Measurements from ENCODE around the gene ABLIM3.

DNA sequence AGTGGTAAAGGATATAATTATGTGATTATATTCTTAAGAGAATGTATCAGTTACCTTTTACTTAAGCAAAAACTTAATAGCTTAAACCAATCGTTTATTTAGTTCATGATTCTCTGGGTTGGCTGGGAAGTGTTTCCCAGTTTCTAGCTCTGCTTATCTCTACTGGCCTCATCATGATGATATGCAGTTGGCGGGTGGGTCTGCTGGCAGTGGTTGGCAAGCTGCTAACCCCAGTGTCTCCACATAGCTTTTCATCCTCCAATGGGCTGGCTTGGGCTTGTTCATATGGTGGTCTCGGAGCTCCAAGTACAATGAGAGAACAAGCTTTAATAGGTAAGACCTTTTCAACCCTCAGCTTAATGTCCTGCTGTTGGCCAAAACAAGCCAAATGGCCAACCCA, 43.8 kb downstream of the ABLIM3 start:
- TF ChIP-seq, protein P1, sequence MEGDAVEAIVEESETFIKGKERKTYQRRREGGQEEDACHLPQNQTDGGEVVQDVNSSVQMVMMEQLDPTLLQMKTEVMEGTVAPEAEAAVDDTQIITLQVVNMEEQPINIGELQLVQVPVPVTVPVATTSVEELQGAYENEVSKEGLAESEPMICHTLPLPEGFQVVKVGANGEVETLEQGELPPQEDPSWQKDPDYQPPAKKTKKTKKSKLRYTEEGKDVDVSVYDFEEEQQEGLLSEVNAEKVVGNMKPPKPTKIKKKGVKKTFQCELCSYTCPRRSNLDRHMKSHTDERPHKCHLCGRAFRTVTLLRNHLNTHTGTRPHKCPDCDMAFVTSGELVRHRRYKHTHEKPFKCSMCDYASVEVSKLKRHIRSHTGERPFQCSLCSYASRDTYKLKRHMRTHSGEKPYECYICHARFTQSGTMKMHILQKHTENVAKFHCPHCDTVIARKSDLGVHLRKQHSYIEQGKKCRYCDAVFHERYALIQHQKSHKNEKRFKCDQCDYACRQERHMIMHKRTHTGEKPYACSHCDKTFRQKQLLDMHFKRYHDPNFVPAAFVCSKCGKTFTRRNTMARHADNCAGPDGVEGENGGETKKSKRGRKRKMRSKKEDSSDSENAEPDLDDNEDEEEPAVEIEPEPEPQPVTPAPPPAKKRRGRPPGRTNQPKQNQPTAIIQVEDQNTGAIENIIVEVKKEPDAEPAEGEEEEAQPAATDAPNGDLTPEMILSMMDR (IDR thresholded peaks at IDR 0.05): no peak
- no peak for TF ChIP-seq POLR2A (IDR thresholded peaks at IDR 0.05)

Measured in Peyer's patch (tissue), 4 donors.